Stimulated activated CD8-positive, alpha-beta memory T cell treated with anti-CD3 and anti-CD28 coated beads, Interleukin-12 subunit alpha, Interleukin-12 subunit beta, amount 100 ng/mL, for 4 hours (primary cell): ENCODE results near the gene SCRT2.

Experiments used
- DNase-seq: peaks from one replicate; pipeline ENCODE4 v3.0.0-alpha.2; 2020; ENCODE audit warnings: low read depth

The SCRT2 gene

GRCh38 chr20:634148-634925, 41.3 kb downstream of the SCRT2 start:
- DNase-seq: no peak

GRCh38 chr20:631101-631500, 44.5 kb downstream of the SCRT2 start:
- DNase-seq: no peak

GRCh38 chr20:626579-626978, 49.0 kb downstream of the SCRT2 start:
- no peak for DNase-seq

- no peak for DNase-seq
Observed at GRCh38 chr20:625360-625932, 50.2 kb downstream of the SCRT2 start.

GRCh38 chr20:623704-624103, 51.9 kb downstream of the SCRT2 start:
- no peak for DNase-seq

GRCh38 chr20:623021-623420, 52.6 kb downstream of the SCRT2 start:
- no peak for DNase-seq

GRCh38 chr20:622161-622560, 53.4 kb downstream of the SCRT2 start:
- DNase-seq: no peak

- no peak for DNase-seq
Observed at GRCh38 chr20:621125-621756, 54.4 kb downstream of the SCRT2 start.

GRCh38 chr20:620246-620645, 55.4 kb downstream of the SCRT2 start:
- no peak for DNase-seq

GRCh38 chr20:618980-619379, 56.6 kb downstream of the SCRT2 start:
- no peak for DNase-seq

GRCh38 chr20:617934-618690, 57.5 kb downstream of the SCRT2 start:
- no peak for DNase-seq

GRCh38 chr20:615514-615913, 60.1 kb downstream of the SCRT2 start:
- no peak for DNase-seq

- DNase-seq: no peak
Observed at GRCh38 chr20:611843-612185, 63.8 kb downstream of the SCRT2 start.
